HG03342 (cell line): ENCODE measurements around the gene OR1I1.
"Not testable (repeated sequence)": the region's sequence is repeated elsewhere in the genome, so short reads cannot be mapped to it uniquely, and the experiment has no call there.

Source experiments
- ATAC-seq: cut with Tn5 transposase; IDR thresholded peaks from one replicate; pipeline ENCODE4 v1.9.1; 2021; ENCODE audit warnings: mild to moderate bottlenecking, moderate library complexity; ENCODE audit not compliant: unreplicated experiment

Gene OR1I1

GRCh38 chr19:15081911-15082310, at the start of gene OR1I1:
Gene OR1I1, plus strand, starts transcription at chr19:15082211. Its CDS starts 4,855 bp downstream, at chr19:15087066.
- ATAC-seq, result no peak

DNA sequence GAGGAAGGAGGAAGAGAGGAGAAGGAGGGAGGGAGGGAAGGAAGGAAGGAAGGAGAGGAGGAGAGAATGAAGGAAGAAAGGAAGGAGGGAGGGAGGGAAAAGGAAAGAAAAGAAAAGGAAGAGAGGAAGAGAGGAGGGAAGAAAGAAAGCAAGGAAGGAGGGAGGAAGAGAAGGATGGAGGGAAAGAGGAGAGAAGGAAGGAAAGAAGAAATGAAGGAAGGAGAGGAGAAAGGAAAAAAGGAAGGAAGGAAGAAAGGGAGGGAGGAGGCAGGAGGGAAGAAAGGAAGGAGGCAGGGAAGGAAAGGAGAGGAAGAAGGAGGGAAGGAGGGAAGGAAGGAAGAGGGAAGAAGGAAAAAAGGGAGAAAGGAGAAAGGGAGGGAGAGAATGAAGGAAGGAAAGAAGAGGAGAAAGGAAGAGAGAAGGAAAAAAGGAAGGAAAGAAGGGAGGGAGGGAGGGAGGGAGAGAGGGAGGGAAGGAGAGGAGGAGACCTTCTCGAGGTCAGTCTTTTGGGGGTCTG, 46.2 kb upstream of the OR1I1 start:
- no peak for ATAC-seq

DNA sequence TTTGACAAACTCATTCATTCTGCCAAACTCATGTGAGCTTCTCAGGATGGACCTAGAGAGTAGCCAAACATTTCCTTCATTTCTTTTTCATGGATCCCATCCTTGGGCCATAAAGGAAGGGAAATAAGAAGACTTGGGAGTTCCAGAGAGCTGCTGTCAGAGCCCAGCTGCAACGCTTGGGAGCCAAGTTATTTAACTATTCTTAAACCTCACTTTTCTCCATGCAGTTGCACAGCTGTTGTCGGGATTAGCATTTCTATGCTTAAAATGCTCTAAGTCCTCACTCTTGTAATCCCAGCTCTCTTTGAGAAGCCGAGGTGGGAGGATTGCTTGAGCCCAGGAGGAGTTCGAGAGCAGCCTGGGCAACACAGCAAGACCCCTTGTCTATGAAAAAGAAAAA, 44.4 kb upstream of the OR1I1 start:
- ATAC-seq, result no peak

DNA sequence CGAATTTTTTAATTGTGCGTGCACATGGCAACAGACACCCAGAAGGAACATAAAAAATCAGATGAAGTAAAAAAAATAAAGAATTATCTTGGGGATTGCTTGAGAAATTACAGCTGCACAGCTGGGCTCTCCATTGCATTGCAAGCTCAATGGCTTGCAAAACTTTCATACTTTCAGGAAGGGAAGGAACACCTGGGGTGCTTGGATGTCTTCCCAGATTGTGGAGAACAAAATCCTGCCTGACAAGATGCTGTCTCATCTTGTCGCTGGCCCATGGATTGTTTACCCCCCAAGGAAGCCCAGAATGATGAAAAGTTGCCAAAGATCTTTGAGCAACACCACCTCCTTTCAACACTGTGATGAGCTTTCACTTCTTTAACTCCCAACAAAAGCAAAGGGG, 43.7 kb upstream of the OR1I1 start:
- no peak for ATAC-seq

GRCh38 chr19:15042003-15042402, 40.0 kb upstream of the OR1I1 start:
- ATAC-seq, result no peak

DNA sequence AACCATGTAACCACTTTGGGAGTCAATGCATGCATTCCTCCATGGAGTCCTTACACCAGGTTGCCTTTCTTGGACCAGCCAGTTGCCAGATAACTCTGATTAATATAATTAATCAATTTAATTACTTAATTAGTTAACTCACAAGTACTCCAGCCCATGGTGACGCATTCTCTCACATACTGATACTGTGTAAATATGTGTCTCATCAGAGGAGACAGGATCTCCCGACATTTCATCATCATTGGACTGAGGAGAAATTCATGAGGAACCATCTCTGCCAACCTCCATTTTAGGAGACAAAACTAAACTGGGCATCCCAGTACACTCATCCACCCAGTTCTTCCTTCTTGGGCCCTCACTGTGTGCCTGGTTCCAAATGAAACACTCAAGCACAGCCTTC, 39.2 kb upstream of the OR1I1 start:
- ATAC-seq, result no peak

DNA sequence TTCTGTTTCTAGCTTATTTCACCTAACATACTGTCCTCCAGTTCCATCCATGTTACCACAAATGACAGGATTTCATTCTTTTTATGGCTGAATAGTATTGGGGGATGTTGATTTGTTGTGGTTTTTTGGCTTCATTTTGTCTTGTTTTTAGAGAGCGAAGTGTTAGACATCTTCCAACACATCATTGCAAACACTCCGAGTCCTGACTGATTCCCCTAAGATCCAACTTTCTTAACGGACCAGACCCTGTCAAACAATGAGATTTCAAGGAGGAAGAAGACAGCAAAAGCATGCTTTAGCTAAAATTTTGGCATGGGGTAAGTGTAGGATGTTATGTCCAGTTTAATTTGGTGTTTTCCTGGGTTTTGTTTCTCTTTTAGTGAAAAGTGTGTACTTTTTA, 36.5 kb upstream of the OR1I1 start:
- no peak for ATAC-seq

GRCh38 chr19:15047680-15048079, 34.3 kb upstream of the OR1I1 start:
- no peak for ATAC-seq

GRCh38 chr19:15048128-15048527, 33.9 kb upstream of the OR1I1 start:
- no peak for ATAC-seq

- ATAC-seq, result no peak
These were observed 33.0 kb upstream of the OR1I1 start, which contains the start of gene CASP14 for GRCh38 chr19:15048885-15049541. Gene CASP14, plus strand, starts transcription at chr19:15049480. Its CDS starts 2,772 bp downstream, at chr19:15052252.

GRCh38 chr19:15050639-15051038, 31.4 kb upstream of the OR1I1 start:
- ATAC-seq, result no peak

DNA sequence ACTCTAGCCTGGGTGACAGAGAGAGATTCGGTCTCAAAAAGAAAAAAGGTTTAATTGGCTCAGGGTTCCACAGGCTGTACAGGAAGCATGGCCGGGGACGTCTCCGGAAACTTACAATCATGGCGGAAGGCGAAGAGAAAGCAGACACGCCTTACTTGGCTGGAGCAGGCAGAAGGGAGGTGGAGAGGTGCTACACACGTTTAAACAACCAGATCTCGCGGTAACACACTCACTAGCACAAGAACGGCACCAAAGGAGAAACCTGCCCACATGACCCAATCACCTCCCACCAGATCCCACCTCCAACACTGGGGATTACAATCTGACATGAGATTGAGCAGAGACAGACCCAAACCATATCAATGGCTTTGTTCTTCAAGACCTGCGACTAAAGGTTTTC, 20.0 kb upstream of the OR1I1 start:
- ATAC-seq, result no peak

GRCh38 chr19:15070386-15070785, 11.6 kb upstream of the OR1I1 start:
- not testable (repeated sequence) for ATAC-seq

- ATAC-seq, result no peak
These were observed 8.9 kb upstream of the OR1I1 start for GRCh38 chr19:15072930-15073647.

DNA sequence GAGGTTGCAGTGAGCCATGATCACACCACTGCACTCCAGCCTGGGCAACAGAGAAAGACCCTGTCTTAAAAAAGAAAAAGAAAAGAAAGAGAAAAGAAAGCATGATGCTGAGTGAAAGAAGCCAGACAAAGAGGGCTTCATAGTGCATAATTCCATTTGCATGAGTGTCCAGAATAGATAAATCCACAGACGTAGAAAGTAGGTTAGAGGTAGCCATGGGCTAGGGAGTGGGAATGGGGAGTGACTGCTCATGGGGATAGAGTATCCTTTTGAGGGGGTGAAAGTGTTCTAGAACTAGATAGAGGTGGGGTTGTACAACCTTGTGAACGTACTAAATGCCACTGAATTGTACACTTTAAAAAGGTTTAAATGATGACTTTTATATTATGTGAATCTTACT, 7.6 kb upstream of the OR1I1 start:
- ATAC-seq, result no peak

DNA sequence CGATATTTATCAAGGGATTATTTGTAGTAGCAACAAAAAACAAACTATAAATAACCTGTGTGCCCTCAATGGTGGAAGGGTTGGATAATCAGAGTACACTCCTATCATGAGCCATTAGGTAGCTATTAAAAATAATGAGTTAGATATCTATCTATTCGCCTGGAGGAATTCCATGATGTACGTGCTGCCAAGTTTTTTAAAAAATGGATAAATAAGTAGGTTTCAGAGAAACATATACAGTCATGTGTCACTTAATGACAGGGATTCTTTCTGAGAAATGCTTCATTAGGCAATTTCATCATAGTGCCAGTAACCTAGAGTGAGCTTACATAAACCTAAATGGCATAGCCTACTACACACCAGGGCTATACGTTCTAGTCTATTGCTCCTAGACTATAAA, 6.2 kb upstream of the OR1I1 start:
- no peak for ATAC-seq

GRCh38 chr19:15080002-15080401, 2.0 kb upstream of the OR1I1 start:
- ATAC-seq, result not testable (repeated sequence)

- no peak for ATAC-seq
These were observed 5.2 kb downstream of the OR1I1 start for GRCh38 chr19:15087182-15087581.

DNA sequence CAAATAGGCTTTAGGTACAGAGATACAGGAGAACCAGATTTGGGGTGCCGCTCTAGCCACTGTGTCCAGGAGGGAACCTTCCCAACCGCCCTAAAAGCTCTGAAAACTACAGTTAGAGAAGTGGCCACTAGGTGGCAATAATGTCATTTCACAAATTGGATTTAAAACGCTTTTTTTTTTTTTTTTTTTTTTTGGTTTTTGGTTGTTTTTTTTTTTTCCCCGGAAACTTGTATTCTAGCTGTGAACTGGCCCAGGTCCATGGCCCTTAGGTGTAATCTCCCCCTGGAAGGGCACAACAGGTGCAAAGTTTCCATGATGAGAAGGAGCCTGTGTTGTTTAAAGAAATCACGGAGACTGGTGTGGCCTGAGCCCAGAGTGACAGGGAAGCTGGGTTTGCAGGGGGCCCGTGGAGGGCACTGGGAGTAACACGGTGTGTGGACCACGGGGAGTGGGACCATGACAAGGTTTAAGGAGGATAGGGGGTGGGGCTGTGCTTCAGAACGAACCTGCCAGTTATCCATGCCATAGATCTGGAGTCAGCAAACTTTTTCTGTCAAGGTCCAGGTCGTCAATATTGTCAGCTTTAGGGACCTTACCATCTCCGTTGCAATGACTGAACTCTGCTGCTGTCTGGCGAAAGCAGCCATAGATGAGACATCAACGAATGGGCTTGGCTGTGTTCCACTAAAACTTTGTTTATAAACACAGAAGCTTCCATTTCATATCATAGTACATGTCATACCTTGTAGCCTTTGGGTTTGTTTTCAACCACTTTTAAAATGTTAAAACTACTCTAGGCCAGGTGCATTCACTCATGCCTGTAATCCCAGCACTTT, 10.1 kb downstream of the OR1I1 start:
- no peak for ATAC-seq

- ATAC-seq, result no peak
These were observed 11.0 kb downstream of the OR1I1 start for GRCh38 chr19:15093001-15093400.

GRCh38 chr19:15096223-15096622, 14.2 kb downstream of the OR1I1 start:
- no peak for ATAC-seq
